HG03025 (cell line): ENCODE results near the gene ITGB1.
"Not testable (repeated sequence)": the region's sequence is repeated elsewhere in the genome, so short reads cannot be mapped to it uniquely, and the experiment has no call there.

ENCODE experiments used
- ATAC-seq: cut with Tn5 transposase; IDR thresholded peaks from one replicate; pipeline ENCODE4 v1.9.1; 2021; ENCODE audit warnings: mild to moderate bottlenecking, moderate library complexity; ENCODE audit not compliant: unreplicated experiment, low FRiP score

ITGB1 gene

GRCh38 chr10:32980558-32981468 lies 22.8 kb upstream of the ITGB1 start:
- peak; percentile 98 for ATAC-seq

- ATAC-seq, result no peak
Measured at GRCh38 chr10:32980242-32980557, 22.2 kb upstream of the ITGB1 start.

GRCh38 chr10:32979719-32980118 lies 21.7 kb upstream of the ITGB1 start:
- not testable (repeated sequence) for ATAC-seq

GRCh38 chr10:32979041-32979440 lies 21.0 kb upstream of the ITGB1 start:
- ATAC-seq, result no peak

- ATAC-seq, result not testable (repeated sequence)
Measured at GRCh38 chr10:32977846-32978809, 20.1 kb upstream of the ITGB1 start.

- ATAC-seq, result no peak
Measured at GRCh38 chr10:32976338-32976737, 18.3 kb upstream of the ITGB1 start.

- ATAC-seq, result no peak
Measured at GRCh38 chr10:32972929-32973328, 14.9 kb upstream of the ITGB1 start.

- ATAC-seq, result no peak
Measured at GRCh38 chr10:32972460-32972859, 14.4 kb upstream of the ITGB1 start.

- ATAC-seq, result no peak
Measured at GRCh38 chr10:32971536-32972091, 13.6 kb upstream of the ITGB1 start.

GRCh38 chr10:32970910-32971309 lies 12.9 kb upstream of the ITGB1 start:
- ATAC-seq, result peak; percentile 57

GRCh38 chr10:32964270-32964669 lies 6.2 kb upstream of the ITGB1 start:
- ATAC-seq, result no peak

- ATAC-seq, result no peak
Measured at GRCh38 chr10:32963096-32963495, 5.1 kb upstream of the ITGB1 start.

GRCh38 chr10:32962521-32962920 lies 4.5 kb upstream of the ITGB1 start:
- no peak for ATAC-seq

- ATAC-seq, result no peak
Measured at GRCh38 chr10:32961895-32962369, 3.9 kb upstream of the ITGB1 start.

- ATAC-seq, result no peak
Measured at GRCh38 chr10:32961343-32961894, 3.4 kb upstream of the ITGB1 start.

GRCh38 chr10:32960022-32960421 lies 2.0 kb upstream of the ITGB1 start:
- ATAC-seq, result no peak

GRCh38 chr10:32959006-32959920 lies 1.2 kb upstream of the ITGB1 start:
- ATAC-seq, result peak; percentile 31

- ATAC-seq, result peak; percentile 30
Measured at GRCh38 chr10:32957341-32958084, 517 bp downstream of the ITGB1 start.
